Adrenal gland (tissue), 5 donors: ENCODE data around the gene RPL22.

ENCODE experiments used
- CTCF ChIP-seq, 6 experiments: fragments of 450-650 bp in 4 of 6; fragments of 200-600 bp in 2 of 6; sonication (generic) in 1 of 6; IDR thresholded peaks; 1 replicate in 5 of 6; 2 replicates in 1 of 6; pipeline versions ENCODE4 v1.5.1 to v1.8.0; 2016 to 2021; ENCODE audit warnings: antibody characterized with exemption in 6 of 6, mild to moderate bottlenecking in 2 of 6, moderate library complexity in 1 of 6
- POLR2A ChIP-seq, 2 donors: fragments of 450-650 bp; IDR thresholded peaks; one replicate each; pipeline ENCODE4 v1.6.1; 2017; ENCODE audit warnings: antibody characterized with exemption in 2 of 2, mild to moderate bottlenecking in 2 of 2, moderate library complexity in 1 of 2
- donor health status: DM: no; HTN: no; CAD: no.

GRCh38 chr1:6211731-6212130, 12.3 kb upstream of the RPL22 start:
- TF ChIP-seq CTCF (IDR thresholded peaks at IDR 0.05): no peak
- TF ChIP-seq POLR2A (IDR thresholded peaks at IDR 0.05): no peak
